ENCODE measurements around the gene CTDSPL2.
"Not testable (repeated sequence)": the region's sequence is repeated elsewhere in the genome, so short reads cannot be mapped to it uniquely, and the experiment has no call there.

CTDSPL2 gene

DNA sequence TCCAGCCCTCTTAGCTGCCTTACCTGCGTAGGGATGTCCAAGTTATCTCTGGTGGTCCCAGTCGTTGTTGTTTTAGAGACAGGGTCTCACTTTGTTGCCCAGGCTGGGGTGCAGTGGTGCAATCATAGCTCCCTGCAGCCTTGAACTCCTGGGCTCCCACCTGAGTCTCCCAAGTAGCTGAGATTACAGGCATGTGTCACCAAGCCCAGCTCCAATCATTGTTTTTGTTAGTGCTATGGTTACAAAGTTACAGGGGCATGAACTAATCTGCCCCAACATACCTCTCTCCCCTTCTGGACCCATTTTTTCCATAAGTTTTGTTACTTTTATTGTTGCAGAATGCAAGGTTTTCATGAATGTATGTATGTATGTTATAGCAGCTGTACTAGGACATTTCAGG lies 54.7 kb downstream of the CTDSPL2 start:
- no peak for DNase-seq (ENCODE audit: low read depth in 2 of 2)

DNA sequence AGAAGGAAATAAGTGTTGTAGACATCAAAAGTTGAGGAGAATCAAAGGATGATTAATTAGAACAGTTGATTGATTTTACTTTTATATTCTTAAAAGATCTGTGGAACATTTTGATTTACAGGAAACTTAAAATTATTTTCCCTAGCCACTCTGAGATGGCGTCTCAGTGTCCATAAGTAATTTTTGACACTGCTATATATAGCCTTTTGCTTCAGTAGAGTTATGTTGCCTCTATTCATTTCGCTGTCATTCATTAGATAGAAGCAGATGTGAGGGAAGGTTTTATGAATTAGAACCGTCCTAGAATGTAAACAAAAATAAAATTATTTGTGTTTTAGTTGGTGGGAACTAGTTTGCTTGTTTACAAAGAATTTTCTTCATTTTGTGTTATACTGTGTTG lies 58.5 kb downstream of the CTDSPL2 start:
- no peak for DNase-seq (ENCODE audit: low read depth in 2 of 2)

DNA sequence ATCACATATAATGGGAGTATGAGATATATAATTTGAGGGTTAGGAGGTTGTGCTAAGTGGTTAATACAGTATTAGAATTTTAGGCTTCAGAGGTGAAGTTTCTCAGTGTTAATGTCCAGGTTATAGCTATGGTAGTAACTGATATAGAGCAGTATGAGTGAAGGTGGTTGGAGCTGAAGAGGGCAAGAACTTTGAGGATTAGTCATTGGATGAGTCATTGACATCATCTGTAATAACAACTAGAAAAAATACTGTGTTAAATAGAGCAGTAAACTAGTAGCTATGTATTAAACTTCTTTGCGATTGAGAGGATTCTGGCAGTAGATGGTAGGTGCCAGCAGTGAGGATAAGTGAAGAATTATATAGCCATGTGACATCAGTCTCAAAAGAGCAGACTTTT lies 62.0 kb downstream of the CTDSPL2 start:
- no peak for DNase-seq (ENCODE audit: low read depth in 2 of 2)

DNA sequence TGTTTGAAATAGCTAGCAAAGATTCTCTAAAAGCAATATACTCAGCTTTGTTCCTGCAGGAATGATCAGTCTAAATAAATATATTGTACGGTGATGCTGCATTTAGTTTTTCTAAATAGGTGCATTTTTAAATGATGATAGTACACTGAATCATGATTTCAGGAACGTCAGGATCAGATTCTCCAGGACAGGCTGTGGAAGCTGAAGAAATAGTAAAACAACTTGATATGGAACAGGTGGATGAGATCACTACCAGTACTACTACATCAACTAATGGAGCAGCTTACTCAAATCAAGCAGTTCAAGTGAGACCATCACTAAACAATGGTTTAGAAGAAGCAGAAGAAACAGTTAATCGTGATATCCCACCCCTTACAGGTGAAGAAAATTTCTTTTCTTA lies 63.2 kb downstream of the CTDSPL2 start:
- no peak for DNase-seq (ENCODE audit: low read depth in 2 of 2)

DNA sequence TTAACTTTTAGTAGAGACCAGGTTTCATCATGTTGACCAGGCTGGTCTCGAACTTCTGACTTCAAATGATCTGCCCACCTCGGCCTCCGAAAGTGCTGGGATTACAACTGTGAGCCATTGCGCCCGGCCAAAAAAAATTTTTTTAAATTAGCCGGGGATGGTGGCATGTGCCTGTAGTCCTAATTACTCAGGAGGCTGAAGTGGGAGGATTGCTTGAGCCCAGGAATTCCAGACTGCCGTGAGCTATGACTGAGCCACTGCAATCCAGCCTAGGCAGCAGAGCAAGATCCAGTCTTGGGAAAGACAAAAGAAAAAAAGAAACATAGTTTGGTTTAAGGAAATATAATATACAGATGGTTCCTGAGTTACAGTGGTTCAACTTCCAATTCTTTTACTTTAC lies 64.6 kb downstream of the CTDSPL2 start:
- DNase-seq (ENCODE audit: low read depth in 2 of 2): no peak

DNA sequence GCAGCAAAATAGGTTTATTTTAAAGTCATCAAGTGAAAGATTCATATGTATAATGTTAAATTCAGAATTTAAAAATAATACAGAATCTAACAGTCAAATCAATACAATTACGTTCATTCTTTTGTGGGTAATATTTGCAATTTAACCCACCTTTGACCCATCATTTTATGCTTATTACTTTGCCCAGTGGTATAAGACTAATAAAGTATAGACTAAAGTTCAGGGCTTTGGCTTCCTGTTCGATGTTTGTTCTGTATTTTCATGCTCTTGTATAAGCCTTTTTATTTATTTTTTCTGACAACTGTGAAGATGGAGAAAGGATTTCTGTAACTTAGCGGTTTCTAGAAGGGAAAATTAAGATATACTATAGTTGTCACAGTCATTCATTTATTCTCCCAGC lies 65.2 kb downstream of the CTDSPL2 start:
- DNase-seq (ENCODE audit: low read depth in 2 of 2): no peak

DNA sequence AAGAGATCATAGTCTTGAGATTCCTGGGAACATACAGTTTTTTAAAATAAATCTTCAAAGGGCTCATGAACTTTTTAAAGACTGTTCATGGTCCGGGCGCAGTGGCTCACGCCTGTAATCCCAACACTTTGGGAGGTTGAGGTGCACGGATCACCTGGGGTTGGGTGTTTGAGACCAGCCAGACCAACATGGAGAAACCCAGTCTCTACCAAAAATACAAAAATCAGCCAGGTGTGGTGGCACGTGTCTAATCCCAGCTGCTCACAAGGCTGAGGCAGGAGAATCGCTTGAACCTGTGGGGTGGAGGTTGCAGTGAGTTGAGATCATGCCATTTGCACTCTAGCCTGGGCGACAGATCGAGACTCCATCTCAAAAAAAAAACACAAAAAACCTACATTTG lies 68.1 kb downstream of the CTDSPL2 start:
- no peak for DNase-seq (ENCODE audit: low read depth in 2 of 2)

DNA sequence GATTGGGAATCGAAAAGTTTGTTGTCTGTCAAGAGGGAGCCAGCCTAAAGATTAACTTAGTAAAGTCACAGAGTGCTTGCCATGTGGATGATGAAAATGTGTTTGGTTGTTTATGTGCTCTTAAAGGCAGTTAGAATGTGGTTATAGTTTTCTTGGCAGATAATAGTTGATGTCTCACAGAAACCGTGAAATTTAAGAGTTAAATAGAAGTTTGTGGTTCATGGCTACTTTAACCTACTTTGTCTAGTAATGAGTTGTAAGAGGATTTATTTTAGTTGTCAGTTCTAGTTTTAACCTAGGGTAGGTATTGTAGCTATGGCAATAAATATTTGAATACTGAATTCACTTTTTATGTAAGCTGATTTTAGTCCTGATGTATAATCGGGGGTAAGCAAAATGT lies 73.1 kb downstream of the CTDSPL2 start:
- DNase-seq (ENCODE audit: low read depth in 2 of 2): no peak

DNA sequence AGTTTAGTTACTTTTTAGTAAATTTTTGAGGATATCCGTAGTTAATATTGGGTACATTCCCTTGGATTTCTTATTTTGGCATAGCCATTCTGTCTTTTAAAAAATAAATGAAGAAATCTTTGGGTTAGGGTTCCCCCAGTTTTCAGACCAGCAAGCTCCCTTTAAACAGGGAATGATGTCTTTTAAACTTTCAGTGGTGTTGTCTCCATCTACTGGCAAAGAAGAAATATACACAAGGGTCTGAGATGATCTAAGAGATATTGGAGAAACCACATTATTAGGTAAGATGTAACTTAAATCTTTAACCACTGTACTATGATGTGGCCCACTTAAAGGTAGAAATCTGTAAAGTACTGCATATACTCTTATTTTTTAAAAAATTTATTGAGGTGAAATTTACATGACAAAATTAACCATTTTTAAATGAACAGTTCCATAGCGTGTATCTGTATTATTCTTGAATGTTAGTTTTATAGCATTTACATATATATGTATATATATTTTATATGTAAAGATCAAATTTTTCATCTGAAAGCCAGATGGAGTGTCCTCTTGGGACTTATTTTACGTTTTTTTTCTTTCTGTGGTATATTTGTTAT lies 74.4 kb downstream of the CTDSPL2 start:
- DNase-seq (ENCODE audit: low read depth in 2 of 2): no peak

DNA sequence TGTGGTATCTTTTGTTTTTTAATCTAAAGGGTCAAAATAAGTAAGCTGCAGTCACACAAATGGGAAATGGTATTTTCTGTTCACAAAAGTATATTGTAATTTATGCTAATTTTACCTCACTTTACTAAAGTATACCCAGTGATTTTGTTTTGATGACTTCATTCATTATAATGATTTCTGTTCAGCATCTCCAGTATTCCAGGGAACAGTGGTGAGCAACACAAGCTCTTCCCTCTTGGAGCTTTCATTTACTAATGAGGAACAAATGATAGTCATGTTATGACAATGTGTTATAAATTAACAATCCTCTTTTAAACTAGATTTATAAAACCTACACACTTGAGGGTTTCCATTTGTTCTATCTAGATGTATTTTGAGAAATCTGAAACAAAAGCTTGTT lies 89.0 kb downstream of the CTDSPL2 start:
- no peak for DNase-seq (ENCODE audit: low read depth in 2 of 2)

DNA sequence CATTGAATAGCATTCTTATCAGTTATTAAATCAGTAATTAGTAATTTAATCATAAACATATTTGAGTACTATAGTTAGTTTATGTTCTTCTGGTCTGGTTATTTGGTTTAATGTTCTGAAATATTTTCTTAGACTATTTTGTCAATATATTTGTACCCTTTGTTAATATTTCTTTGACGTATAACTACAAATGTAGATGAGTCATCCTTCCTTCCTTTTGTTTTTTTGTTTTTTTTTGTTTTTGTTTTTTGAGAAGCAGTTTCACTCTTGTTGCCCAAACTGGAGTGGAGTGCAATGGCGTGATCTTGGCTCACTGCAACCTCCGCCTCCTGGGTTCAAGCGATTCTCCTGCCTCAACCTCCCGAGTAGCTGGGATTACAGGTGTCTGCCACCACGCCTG lies 92.1 kb downstream of the CTDSPL2 start:
- DNase-seq (ENCODE audit: low read depth in 2 of 2): no peak

DNA sequence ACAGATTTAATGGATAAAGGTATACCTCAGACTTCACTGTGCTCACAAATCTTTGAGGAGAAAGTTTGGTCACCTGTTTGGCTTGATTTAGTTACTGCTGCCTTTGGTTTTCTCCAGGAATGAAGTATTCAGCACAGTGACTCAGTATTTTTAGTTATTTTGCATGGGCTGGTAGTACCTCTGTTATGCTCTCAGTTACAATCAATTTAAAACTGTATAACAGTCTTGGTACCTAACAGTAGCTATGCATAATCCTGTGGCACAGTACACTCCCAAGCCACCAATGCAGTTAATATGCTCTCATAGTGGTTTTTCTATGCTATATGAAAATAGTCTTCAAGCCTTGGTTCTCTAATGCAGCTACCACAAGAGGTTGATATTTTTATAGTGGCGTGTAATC lies 97.6 kb downstream of the CTDSPL2 start:
- no peak for DNase-seq (ENCODE audit: low read depth in 2 of 2)

DNA sequence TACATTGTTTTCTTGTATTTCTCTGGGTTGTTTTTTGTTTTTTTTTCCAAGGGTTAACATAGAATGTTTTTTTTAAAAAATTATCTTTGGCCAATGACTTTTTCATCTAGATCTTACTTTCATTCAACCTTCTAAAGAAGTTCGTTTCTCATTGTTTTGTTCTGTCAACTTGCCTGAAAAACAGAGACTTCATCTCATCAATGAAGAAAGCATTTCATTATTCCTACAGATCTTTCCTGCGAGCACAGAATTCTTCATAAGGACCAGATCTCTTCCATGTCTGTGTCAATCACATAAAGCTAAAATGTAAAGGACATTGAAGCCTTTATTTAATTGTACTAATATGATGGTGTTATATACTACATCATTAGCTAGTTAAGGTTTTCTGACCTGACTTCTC lies 99.8 kb downstream of the CTDSPL2 start:
- no peak for DNase-seq (ENCODE audit: low read depth in 2 of 2)

DNA sequence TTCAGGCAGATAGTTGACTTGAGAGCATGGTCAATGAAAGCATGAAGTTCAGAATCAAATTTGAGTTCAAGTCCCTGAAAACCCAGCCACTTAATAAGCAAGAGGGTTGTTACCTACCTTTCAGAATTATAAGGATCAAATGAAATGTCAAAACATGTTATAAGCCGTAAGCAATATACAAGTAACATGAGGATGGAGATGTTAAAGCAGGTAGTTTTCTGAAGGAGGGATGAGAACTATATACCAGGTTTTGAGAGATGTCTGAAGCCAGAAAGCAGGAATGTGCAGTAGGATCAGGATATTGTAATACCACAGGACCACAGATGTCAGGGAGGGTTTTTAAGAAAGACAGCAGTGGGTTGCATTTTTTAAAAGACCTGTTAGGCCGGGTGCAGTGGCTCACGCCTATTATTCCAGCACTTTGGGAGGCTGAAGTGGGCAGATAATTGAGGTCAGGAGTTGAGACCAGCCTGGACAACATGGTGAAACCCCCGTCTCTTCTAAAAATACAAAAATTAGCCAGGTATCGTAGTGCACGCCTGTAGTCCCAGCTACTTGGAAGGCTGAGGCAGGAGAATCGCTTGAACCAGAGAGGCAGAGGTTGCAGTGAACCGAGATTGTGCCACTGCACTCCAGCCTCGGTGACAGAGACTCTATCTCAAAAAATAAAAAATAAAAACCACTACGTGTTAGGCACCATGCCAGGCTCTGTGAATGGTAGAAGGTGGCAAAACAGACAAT lies 102.6 kb downstream of the CTDSPL2 start:
- no peak for DNase-seq (ENCODE audit: low read depth in 2 of 2)

DNA sequence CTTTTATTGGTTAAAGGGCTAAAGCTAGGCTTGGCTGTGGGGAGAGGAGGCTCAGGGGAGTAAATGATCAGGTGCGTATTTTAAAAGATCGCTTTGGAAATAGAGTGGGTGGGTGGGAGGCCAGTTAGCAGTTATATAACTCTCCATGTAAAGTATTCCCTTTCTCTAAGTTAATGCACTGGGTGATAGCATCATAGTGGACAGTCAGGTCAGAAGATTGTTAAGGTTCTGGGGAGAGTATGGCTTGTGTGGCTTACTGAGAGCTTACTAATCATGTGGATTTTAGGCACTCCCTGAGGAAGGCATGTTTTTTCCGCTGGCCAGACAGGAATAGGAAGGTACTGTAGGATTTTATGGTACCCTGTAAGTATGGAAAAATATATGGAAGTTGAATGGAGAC lies 103.2 kb downstream of the CTDSPL2 start:
- no peak for DNase-seq (ENCODE audit: low read depth in 2 of 2)

DNA sequence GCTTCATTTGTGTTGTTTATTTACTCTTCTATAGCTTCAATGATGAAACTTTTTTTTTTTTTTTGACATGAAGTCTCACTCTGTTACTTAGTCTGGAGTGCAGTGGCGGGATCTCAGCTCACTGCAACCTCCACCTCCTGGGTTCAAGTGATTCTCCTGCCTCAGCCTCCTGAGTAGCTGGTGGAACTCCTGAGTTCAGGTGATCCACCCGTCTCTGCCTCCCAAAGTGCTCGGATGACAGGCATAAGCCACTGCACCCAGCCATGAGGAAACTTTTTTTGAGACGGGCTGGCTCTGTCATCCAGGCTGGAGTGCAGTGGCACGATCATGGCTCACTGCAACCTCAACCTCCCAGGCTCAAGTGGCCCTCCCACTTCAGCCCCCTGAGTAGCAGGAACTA lies 104.8 kb downstream of the CTDSPL2 start:
- DNase-seq (ENCODE audit: low read depth in 2 of 2): not testable (repeated sequence)

DNA sequence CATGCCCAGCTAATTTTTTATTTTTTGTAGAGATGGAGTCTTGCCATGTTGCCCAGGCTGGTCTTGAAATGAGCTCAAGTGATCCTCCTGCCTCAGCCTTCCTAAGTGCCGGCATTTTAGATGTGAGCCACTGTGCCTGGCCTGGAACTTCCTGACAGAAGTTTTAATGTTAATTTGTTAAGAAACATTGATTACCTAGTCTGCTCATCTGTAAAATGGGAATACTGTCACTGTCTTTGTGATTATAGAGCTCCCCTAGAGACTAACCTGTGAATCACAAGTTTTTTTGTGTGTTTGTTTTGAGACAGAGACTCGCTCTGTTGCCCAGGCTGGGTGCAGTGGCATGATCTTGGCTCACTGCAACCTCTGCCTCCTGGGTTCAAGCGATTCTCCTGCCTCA lies 105.3 kb downstream of the CTDSPL2 start:
- DNase-seq (ENCODE audit: low read depth in 2 of 2): no peak

DNA sequence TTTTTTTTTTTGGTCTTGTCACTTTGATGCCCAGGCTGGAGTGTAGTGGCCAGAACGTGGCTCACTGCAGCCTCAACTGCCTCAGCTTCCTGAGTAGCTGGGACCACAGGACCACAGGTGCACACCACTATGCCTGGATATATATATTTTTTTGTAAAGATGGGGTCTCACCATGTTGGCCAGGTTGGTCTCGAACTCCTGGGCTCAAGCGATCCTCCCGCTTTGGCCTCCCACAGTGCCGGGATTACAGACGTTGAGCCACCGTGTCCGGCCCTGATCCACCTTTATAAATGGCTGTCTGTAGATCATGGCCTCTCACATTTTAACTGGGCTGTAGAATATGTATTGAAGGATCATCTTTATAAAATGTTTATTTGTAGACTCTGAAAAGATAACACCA lies 107.7 kb downstream of the CTDSPL2 start:
- no peak for DNase-seq (ENCODE audit: low read depth in 2 of 2)

DNA sequence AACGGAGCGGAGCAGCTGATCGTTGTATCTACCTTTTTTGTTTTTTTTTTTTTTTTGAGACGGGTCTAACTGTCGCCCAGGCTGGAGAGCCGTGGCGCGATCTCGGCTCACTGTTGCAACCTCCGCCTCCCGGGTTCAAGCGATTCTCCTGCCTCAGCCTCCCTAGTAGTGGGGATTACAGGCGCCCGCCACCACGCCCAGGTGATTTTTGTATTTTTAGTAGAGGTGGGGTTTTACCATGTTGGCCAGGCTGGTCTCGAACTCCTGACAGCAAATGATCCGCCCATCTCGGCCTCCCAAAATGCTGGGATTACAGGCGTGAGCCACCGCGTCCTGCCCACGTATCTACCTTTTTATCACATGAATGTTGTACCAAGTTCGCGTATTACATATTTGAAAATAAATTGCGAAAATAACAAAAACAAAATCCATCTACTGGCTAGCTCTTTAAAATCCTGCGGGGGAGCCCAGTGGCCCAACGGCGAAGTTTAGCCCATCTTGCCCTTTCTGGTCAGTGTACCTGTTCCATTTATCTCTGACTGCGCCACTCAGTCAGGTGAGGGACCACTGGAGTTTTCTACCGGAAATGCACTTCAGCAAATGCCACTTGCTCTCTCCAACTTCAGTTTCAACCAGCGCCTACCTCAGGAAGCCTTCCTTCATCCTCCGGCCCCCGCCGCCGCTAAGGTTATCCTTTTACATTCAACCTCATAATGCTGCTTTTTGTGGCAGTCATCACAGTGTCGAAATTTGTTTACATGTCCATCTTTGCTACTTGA lies 108.3 kb downstream of the CTDSPL2 start:
- no peak for DNase-seq (ENCODE audit: low read depth in 2 of 2)

DNA sequence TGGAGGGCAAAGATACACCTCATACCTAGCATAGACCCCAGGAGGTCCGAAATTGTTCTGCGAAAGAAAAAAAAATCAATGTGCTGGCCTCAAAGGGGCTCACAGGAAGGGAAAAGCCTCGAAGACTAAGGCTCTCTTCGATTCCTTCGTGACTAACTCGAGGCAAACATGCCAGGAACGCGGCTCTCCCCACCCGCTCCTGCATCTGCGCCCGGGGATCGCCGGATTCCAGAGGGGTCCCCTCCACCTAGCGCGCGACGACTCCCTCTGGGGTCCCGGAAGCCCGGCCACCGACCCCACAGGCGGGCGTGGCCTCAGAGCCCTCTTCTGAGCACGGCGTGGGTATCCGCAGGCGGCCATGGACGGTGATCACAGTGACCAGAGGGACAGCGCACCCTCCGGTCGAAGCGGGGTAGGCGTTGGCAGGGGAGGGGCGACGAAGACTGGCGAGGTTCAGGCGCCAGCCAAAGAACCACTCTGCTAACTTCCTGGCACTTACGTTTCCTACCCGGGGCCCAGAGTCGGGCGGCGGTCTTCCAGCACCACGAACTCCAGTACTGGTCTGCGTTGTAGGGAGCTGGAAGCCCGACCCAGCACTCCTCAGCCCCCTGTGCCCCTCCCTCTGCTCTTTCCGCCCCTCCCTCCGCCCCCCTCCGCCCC lies 109.0 kb downstream of the CTDSPL2 start:
- no peak for DNase-seq (ENCODE audit: low read depth in 2 of 2)

DNA sequence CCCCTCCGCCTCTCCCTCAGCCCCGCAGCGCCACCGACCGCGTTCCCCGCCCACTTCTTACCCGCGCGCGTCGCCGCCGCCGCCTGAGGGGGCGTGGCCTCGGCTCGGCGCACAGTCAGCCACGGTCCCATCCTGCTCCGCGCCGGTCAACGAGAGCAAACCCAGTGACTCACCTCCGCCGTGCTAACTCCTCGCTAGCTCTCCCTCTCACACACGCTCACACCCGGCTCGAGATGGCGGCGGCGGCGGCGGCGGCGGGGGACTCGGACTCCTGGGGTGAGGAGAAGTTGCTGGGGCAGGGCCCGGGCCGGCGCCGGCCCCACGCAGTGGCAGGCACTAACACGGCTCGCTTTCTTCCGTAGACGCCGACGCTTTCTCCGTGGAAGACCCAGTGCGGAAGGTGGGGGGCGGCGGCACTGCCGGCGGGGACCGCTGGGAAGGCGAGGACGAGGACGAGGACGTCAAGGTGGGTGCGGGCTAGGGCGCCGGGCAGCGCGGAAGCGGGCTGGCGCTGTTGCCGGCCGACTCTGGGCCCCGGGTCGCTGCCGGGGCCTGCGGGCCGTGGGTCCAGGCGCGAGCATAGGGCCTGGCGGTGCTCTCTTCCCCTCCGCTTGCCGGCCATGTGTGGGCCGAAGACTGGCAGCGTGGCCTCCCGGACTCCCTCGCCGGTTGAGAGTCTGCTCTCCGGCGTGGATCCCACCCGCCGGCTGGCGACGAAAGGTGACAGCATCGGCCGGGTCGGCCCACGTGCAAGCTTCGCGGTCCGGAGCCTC lies 109.7 kb downstream of the CTDSPL2 start, which contains the start of gene EIF3J:
Gene EIF3J, plus strand, starts transcription at position 186 of the 773 bp plus-strand sequence. Its CDS starts 48 bp downstream, at position 234.
- peak; percentile 84 to 91 for DNase-seq (ENCODE audit: low read depth in 2 of 2)
